SK-N-SH (cell line): Measurements from ENCODE around the gene HK2.
A peak's percentile ranks its signal among the peaks of the same experiment; 100 is the strongest.

ENCODE experiments used
- CHD2 ChIP-seq: fragments of 150-350 bp; IDR thresholded peaks from 2 replicates; pipeline ENCODE4 v1.6.1; 2018; ENCODE audit warnings: low read length; ENCODE audit not compliant: partially characterized antibody
- CTCF ChIP-seq: fragments of 200-600 bp; sonication (generic); IDR thresholded peaks from 2 replicates; pipeline ENCODE4 v1.6.1; 2017; ENCODE audit warnings: antibody characterized with exemption, mild to moderate bottlenecking, moderate library complexity
- ELF1 ChIP-seq: IDR thresholded peaks from 2 replicates; pipeline ENCODE4 v1.4.0; 2012
- GABPA ChIP-seq: IDR thresholded peaks from 2 replicates; pipeline ENCODE4 v1.4.0; 2012; ENCODE audit warnings: low read depth, mild to moderate bottlenecking
- JUND ChIP-seq: IDR thresholded peaks from 2 replicates; pipeline ENCODE4 v1.4.0; 2012
- PBX3 ChIP-seq: IDR thresholded peaks from 2 replicates; pipeline ENCODE4; 2012
- POLR2AphosphoS5 ChIP-seq: IDR thresholded peaks from 2 replicates; pipeline ENCODE4 v1.6.1; 2012; ENCODE audit warnings: low read depth, low read length
- RAD21 ChIP-seq: IDR thresholded peaks from 2 replicates; pipeline ENCODE4 v1.6.1; 2012; ENCODE audit warnings: mild to moderate bottlenecking, low read length
- RCOR1 ChIP-seq: fragments of 150-350 bp; IDR thresholded peaks from 2 replicates; pipeline ENCODE4 v1.6.1; 2017; ENCODE audit warnings: antibody characterized with exemption, low read length
- REST ChIP-seq: IDR thresholded peaks from 2 replicates; pipeline ENCODE4 v1.6.1; 2012; ENCODE audit warnings: mild to moderate bottlenecking, low read depth, low read length, moderate library complexity
- RFX5 ChIP-seq: IDR thresholded peaks from 2 replicates; pipeline ENCODE4 v1.6.1; 2012; ENCODE audit warnings: mild to moderate bottlenecking, improper control_type of control experiment, low read length
- TAF1 ChIP-seq: IDR thresholded peaks from 2 replicates; pipeline ENCODE4 v1.6.1; 2012; ENCODE audit warnings: low read depth, mild to moderate bottlenecking, low read length, moderate library complexity, borderline replicate concordance
- TEAD4 ChIP-seq: IDR thresholded peaks from 2 replicates; pipeline ENCODE4 v1.4.0; 2012; ENCODE audit warnings: mild to moderate bottlenecking, borderline replicate concordance; ENCODE audit not compliant: insufficient read depth
- USF2 ChIP-seq: fragments of 150-350 bp; IDR thresholded peaks from 2 replicates; pipeline ENCODE4 v1.6.1; 2017; ENCODE audit warnings: antibody characterized with exemption, low read length, low read depth, borderline replicate concordance

- TF ChIP-seq CTCF (no peak), ELF1 (0 out of 2 replicates have a peak, but pooled peaks have one; percentile 22), POLR2AphosphoS5 (peak; percentile 43; the same call in 1 of the 2 replicates), GABPA (no peak; the same call in none of the 2 replicates), RAD21 (no peak), CHD2 (no peak), TAF1 (no peak), JUND (peak; percentile 56), PBX3 (peak; percentile 19; the same call in 1 of the 2 replicates), USF2 (no peak), RCOR1 (no peak), REST (no peak), TEAD4 (no peak), RFX5 (no peak)
Measured at GRCh38 chr2:74843433-74843832, 9.5 kb downstream of the HK2 start.
